Smooth muscle cell (in vitro differentiated cells): ENCODE data around the gene ENGASE. TPM values are rescaled to one million over a fixed set of nuclear protein-coding genes. Genes with fewer than 3 reads are reported as not detected.

Source experiments
- DNase-seq: peaks from one replicate; lab custom pipeline; 2025; ENCODE audit not compliant: unreplicated experiment; lab: John Stamatoyannopoulos, UW
- H2AFZ ChIP-seq: fragments of 200-600 bp; sonication (generic); 2 replicates; pipeline ENCODE4 v1.6.0; 2016; ENCODE audit warnings: antibody characterized with exemption, low read depth, mild to moderate bottlenecking
- H3F3A ChIP-seq: fragments of 200-600 bp; sonication (generic); 2 replicates; pipeline ENCODE4 v1.6.0; 2017; ENCODE audit warnings: antibody characterized with exemption, low read depth
- H3K27ac ChIP-seq: fragments of 200-600 bp; sonication (generic); 2 replicates; pipeline ENCODE4 v1.5.1; 2016; ENCODE audit warnings: low read depth, mild to moderate bottlenecking
- H3K27me3 ChIP-seq: fragments of 200-600 bp; sonication (generic); 2 replicates; pipeline ENCODE4 v1.6.1; 2016; ENCODE audit warnings: low read depth, mild to moderate bottlenecking
- H3K36me3 ChIP-seq: fragments of 200-600 bp; sonication (generic); 2 replicates; pipeline ENCODE4 v1.5.1; 2016; ENCODE audit warnings: low read depth
- H3K4me1 ChIP-seq: fragments of 200-600 bp; sonication (generic); 2 replicates; pipeline ENCODE4 v1.5.1; 2016; ENCODE audit warnings: low read depth
- H3K4me2 ChIP-seq: fragments of 200-600 bp; sonication (generic); 2 replicates; pipeline ENCODE4 v1.6.0; 2016; ENCODE audit warnings: mild to moderate bottlenecking
- H3K4me3 ChIP-seq: fragments of 200-600 bp; sonication (generic); 2 replicates; pipeline ENCODE4 v1.5.1; 2016; ENCODE audit warnings: mild to moderate bottlenecking
- H3K79me2 ChIP-seq: fragments of 200-600 bp; sonication (generic); 2 replicates; pipeline ENCODE4 v1.6.0; 2016; ENCODE audit warnings: low read depth, mild to moderate bottlenecking
- H3K9ac ChIP-seq: fragments of 200-600 bp; sonication (generic); 2 replicates; pipeline ENCODE4 v1.6.0; 2016; ENCODE audit warnings: low read depth
- H3K9me3 ChIP-seq: fragments of 200-600 bp; sonication (generic); replicated peaks from 2 replicates; pipeline ENCODE4 v1.5.1; 2016; ENCODE audit warnings: low read depth
- H4K20me1 ChIP-seq: fragments of 200-600 bp; sonication (generic); 2 replicates; pipeline ENCODE4 v1.6.0; 2016; ENCODE audit warnings: low read depth
- WGBS: methylation state at CpG from one replicate; pipeline ENCODE4 v1.1.7; 2016; ENCODE audit warnings: low lambda C conversion rate; 5-methylcytosine and 5-hydroxymethylcytosine counted together
- polyA plus RNA-seq: library from polyadenylated mRNA; unstranded; fragments of >200 nt; fragmentation: Nextera tagmentation; extraction: Ambion mirVana; gene quantifications from 2 replicates; pipeline ENCODE4 v1.2.1, GENCODE V29; 2016
- total RNA-seq: library from RNA; depleted of rRNA; stranded (reverse); fragments of >200 nt; gene quantifications from 2 replicates; pipeline ENCODE4 v1.2.3, GENCODE V29; 2014
- TF ChIP-seq, protein P1 (sequence below): fragments of 200-600 bp; sonication (generic); IDR thresholded peaks from 2 replicates; pipeline ENCODE4 v1.5.1; 2017; ENCODE audit warnings: borderline replicate concordance, mild to moderate bottlenecking, antibody characterized with exemption; ENCODE audit not compliant: insufficient read depth, poor library complexity, severe bottlenecking

The ENGASE gene
- total and polyA plus RNA-seq, 2 experiments from 2014 or later: 3.8 to 9.6 TPM

DNA sequence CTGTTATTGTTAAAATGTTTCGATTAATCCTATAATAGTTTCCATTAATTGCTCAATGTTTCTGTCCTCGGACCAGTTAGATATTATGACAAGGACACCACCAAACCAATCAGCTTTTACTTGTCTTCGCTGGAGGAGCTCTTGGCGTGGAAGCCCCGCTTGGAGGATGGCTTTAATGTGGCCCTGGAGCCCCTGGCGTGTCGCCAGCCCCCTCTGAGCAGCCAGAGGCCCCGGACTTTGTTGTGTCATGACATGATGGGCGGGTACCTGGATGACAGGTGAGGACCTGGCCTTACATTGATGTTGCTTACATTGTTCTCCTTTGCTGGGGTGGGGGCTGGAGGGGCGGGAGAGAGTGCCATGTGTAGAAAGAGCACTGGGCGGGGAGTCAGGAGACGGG, 3.0 kb downstream of the ENGASE start:
- no peak for DNase-seq
- peaks cover 3% of the 10 kb centered on the region for H4K20me1 ChIP-seq
- 97% methylated on average over 12 of the region's 12 CpGs for WGBS
- H3K27ac ChIP-seq: no peak overlapping the region
- no peak overlapping the region for H2AFZ ChIP-seq
- peaks cover 6% of the 10 kb centered on the region for H3K4me1 ChIP-seq
- H3K79me2 ChIP-seq: no peaks in the 10 kb centered on the region
- no peak overlapping the region for H3K4me3 ChIP-seq
- no peaks in the 10 kb centered on the region for H3K36me3 ChIP-seq
- H3F3A ChIP-seq: no peaks in the 10 kb centered on the region
- no peaks in the 10 kb centered on the region for H3K27me3 ChIP-seq
- no peaks in the 10 kb centered on the region for H3K9me3 ChIP-seq
- no peak overlapping the region for H3K4me2 ChIP-seq
- H3K9ac ChIP-seq: no peak overlapping the region
- TF ChIP-seq, protein P1, sequence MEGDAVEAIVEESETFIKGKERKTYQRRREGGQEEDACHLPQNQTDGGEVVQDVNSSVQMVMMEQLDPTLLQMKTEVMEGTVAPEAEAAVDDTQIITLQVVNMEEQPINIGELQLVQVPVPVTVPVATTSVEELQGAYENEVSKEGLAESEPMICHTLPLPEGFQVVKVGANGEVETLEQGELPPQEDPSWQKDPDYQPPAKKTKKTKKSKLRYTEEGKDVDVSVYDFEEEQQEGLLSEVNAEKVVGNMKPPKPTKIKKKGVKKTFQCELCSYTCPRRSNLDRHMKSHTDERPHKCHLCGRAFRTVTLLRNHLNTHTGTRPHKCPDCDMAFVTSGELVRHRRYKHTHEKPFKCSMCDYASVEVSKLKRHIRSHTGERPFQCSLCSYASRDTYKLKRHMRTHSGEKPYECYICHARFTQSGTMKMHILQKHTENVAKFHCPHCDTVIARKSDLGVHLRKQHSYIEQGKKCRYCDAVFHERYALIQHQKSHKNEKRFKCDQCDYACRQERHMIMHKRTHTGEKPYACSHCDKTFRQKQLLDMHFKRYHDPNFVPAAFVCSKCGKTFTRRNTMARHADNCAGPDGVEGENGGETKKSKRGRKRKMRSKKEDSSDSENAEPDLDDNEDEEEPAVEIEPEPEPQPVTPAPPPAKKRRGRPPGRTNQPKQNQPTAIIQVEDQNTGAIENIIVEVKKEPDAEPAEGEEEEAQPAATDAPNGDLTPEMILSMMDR: no peak

DNA sequence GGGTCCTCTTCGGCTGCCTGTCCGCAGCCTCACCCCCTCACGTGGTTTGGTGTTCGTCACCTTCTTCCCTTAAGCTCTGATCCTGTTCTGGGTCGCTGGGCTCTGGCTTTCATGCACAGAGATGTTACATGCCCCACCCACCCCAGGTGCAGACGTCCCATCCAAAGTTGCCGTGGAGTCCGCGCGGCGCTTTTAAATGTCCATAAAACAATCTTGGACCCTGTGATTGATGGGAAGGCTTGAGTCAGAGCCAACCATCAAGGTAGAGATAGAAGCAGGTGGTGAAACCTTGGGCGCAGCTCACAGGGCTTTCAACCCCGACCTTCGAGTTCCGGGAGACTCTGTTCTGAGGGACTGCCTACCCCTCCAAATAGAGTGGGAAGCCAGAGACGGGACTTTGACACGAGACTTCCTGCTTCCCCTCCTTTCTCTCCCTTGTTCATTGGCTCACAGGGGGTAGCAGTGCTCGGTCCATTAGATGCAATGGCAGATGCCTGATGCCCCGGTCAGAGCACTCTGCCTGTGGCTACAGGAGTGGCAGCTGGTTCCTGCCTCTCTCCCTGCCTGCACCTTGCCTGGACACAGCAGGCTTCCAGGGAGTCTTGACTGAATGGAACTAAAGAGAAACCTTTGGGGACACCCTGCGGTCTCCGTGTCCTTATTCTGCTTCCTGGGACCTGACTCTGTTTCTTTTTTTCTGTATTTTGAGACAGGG, 4.0 kb downstream of the ENGASE start:
- Histone ChIP-seq H3K36me3 (no peaks in the 10 kb centered on the region), H3K27me3 (no peaks in the 10 kb centered on the region), H3K4me2 (no peak overlapping the region), H3K27ac (no peak overlapping the region), H3K4me1 (peaks cover 6% of the 10 kb centered on the region), H3K9ac (no peak overlapping the region), H3K79me2 (no peaks in the 10 kb centered on the region), H3K4me3 (no peak overlapping the region), H3K9me3 (no peaks in the 10 kb centered on the region), H4K20me1 (peaks cover 13% of the 10 kb centered on the region), H2AFZ (no peak overlapping the region), H3F3A (no peaks in the 10 kb centered on the region)
- WGBS: 90% methylated on average over 21 of the region's 21 CpGs
- TF ChIP-seq, protein P1: no peak
- no peak for DNase-seq

DNA sequence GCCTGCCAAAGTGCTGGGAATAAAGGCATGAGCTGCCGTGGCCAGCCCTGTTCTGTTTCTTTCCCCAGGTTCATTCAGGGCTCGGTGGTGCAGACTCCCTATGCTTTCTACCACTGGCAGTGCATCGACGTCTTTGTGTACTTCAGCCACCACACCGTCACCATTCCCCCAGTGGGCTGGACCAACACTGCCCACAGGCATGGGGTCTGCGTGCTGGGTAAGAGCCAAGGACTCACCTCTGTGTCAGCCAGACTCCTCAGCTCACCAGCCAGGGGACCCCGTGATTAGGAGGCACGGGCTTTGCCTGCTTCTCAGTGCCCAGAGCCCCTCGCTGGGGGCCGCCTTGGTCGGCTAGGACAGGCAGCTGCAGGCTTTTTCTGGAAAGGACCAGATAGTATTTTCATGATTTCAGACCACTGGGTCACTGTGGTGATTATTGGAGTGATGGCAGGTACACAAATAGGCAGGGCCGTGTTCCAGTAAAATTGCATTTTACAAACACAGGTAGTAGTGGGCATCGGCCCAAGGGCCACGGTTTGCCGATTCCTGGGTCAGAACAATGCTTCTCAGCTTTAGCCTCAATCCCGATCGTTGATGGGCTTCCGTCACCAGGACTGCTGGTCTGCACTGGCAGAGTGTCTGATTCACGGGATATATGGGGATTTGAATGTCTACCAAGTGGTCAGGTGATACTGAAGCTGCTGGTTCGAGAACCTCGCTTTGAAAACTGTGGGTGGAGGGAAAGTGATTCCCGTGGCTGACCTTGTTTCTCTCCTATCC, 5.0 kb downstream of the ENGASE start:
- no peak overlapping the region for H3K4me2 ChIP-seq
- 97% methylated on average over 22 of the region's 22 CpGs for WGBS
- H3K79me2 ChIP-seq: no peaks in the 10 kb centered on the region
- no peak overlapping the region for H2AFZ ChIP-seq
- H3K4me3 ChIP-seq: no peak overlapping the region
- H3K9ac ChIP-seq: no peak overlapping the region
- no peaks in the 10 kb centered on the region for H3K9me3 ChIP-seq
- H3K27me3 ChIP-seq: no peaks in the 10 kb centered on the region
- no peak overlapping the region for H3K27ac ChIP-seq
- no peaks in the 10 kb centered on the region for H3F3A ChIP-seq
- H3K36me3 ChIP-seq: no peaks in the 10 kb centered on the region
- no peak for DNase-seq
- TF ChIP-seq, protein P1: no peak
- peaks cover 6% of the 10 kb centered on the region for H3K4me1 ChIP-seq
- peaks cover 13% of the 10 kb centered on the region for H4K20me1 ChIP-seq
